Neural progenitor cell (in vitro differentiated cells): ENCODE measurements around the gene PHACTR2. TPM values are rescaled to one million over a fixed set of nuclear protein-coding genes. Genes with fewer than 3 reads are reported as not detected.

Source experiments
- DNase-seq: peaks from one replicate; pipeline ENCODE4 v3.0.0-alpha.2; 2016; ENCODE audit warnings: low spot score
- H2AFZ ChIP-seq: fragments of 200-600 bp; sonication (generic); replicated peaks from 2 replicates; pipeline ENCODE4 v1.6.1; 2016; ENCODE audit warnings: antibody characterized with exemption
- H3F3A ChIP-seq: fragments of 200-600 bp; sonication (generic); 2 replicates; pipeline ENCODE4 v1.6.1; 2016; ENCODE audit warnings: antibody characterized with exemption, low read depth
- H3K27ac ChIP-seq: fragments of 200-600 bp; sonication (generic); 2 replicates; pipeline ENCODE4 v1.5.1; 2016; ENCODE audit warnings: mild to moderate bottlenecking
- H3K27me3 ChIP-seq: fragments of 200-600 bp; sonication (generic); 2 replicates; pipeline ENCODE4 v1.6.1; 2016; ENCODE audit warnings: mild to moderate bottlenecking, moderate library complexity
- H3K36me3 ChIP-seq: fragments of 200-600 bp; sonication (generic); 2 replicates; pipeline ENCODE4 v1.5.1; 2016
- H3K4me1 ChIP-seq: fragments of 200-600 bp; sonication (generic); 2 replicates; pipeline ENCODE4 v1.6.1; 2016; ENCODE audit warnings: mixed run types
- H3K4me2 ChIP-seq: fragments of 200-600 bp; sonication (generic); 2 replicates; pipeline ENCODE4 v1.6.1; 2016
- H3K4me3 ChIP-seq: fragments of 200-600 bp; sonication (generic); 2 replicates; pipeline ENCODE4 v1.5.1; 2016
- H3K79me2 ChIP-seq: fragments of 200-600 bp; sonication (generic); 2 replicates; pipeline ENCODE4 v1.6.1; 2016; ENCODE audit warnings: low read depth
- H3K9ac ChIP-seq: fragments of 200-600 bp; sonication (generic); 2 replicates; pipeline ENCODE4 v1.6.1; 2016
- H3K9me3 ChIP-seq: fragments of 200-600 bp; sonication (generic); 2 replicates; pipeline ENCODE4 v1.5.1; 2016; ENCODE audit warnings: low read depth
- H4K20me1 ChIP-seq: fragments of 200-600 bp; sonication (generic); 2 replicates; pipeline ENCODE4 v1.6.1; 2016; ENCODE audit warnings: low read depth
- H3K27ac Mint-ChIP-seq: 3 replicates; pipeline ENCODE4 v1.8.0; 2021; ENCODE audit warnings: mixed read lengths
- H3K27me3 Mint-ChIP-seq: 2 replicates; pipeline ENCODE4 v1.8.0; 2022; ENCODE audit warnings: low read depth, mild to moderate bottlenecking, inconsistent platforms, moderate library complexity, mixed read lengths; ENCODE audit not compliant: insufficient read depth
- H3K36me3 Mint-ChIP-seq: 3 replicates; pipeline ENCODE4 v1.8.0; 2021; ENCODE audit warnings: mixed read lengths
- H3K4me1 Mint-ChIP-seq: 3 replicates; pipeline ENCODE4 v1.8.0; 2021; ENCODE audit warnings: mixed read lengths
- H3K4me3 Mint-ChIP-seq: 3 replicates; pipeline ENCODE4 v1.8.0; 2021; ENCODE audit warnings: mild to moderate bottlenecking, moderate library complexity, mixed read lengths
- H3K9me3 Mint-ChIP-seq: 3 replicates; pipeline ENCODE4 v1.8.0; 2020; ENCODE audit warnings: mixed read lengths
- EZH2 ChIP-seq: fragments of 200-600 bp; sonication (generic); IDR thresholded peaks from 2 replicates; pipeline ENCODE4 v1.6.1; 2017; ENCODE audit warnings: antibody characterized with exemption, mild to moderate bottlenecking, moderate library complexity
- EZH2phosphoT487 ChIP-seq: fragments of 200-600 bp; sonication (generic); IDR thresholded peaks from 2 replicates; pipeline ENCODE4 v1.6.1; 2017; ENCODE audit warnings: antibody characterized with exemption
- total RNA-seq: library from RNA; depleted of rRNA; stranded (reverse); fragments of >200 nt; gene quantifications from 2 replicates; pipeline ENCODE4 v1.2.3, GENCODE V29; 2015; ENCODE audit warnings: low replicate concordance
- TF ChIP-seq, protein P1 (sequence below): fragments of 200-600 bp; sonication (generic); IDR thresholded peaks from 2 replicates; pipeline ENCODE4 v1.5.1; 2017; ENCODE audit warnings: antibody characterized with exemption, mild to moderate bottlenecking

The PHACTR2 gene
- total RNA-seq, 1 donor from 2014 or later = 45.4 TPM

DNA sequence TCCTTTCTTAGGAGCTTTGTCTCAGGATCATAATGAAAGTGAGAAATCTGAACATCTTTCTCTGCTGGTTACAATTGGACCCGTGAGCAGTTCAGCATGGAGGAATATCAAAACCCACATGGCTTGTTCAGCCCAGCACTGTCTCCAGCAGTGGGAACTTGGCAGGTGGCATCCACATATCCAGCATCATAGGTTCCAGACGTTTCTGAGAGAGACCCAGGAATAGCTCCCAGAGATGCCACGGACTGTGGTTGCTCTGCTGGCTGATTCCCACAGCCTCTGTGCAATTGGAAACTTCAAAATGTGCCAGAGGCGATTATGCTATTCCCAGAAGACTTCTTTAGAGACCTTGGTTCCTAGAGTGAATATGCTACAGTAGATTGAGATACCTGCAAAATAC lies 76.4 kb downstream of the PHACTR2 start:
- no peaks in the 10 kb centered on the region for H3K27me3 Mint-ChIP-seq
- TF ChIP-seq EZH2phosphoT487 = no peak
- TF ChIP-seq EZH2 = no peak
- TF ChIP-seq, protein P1, sequence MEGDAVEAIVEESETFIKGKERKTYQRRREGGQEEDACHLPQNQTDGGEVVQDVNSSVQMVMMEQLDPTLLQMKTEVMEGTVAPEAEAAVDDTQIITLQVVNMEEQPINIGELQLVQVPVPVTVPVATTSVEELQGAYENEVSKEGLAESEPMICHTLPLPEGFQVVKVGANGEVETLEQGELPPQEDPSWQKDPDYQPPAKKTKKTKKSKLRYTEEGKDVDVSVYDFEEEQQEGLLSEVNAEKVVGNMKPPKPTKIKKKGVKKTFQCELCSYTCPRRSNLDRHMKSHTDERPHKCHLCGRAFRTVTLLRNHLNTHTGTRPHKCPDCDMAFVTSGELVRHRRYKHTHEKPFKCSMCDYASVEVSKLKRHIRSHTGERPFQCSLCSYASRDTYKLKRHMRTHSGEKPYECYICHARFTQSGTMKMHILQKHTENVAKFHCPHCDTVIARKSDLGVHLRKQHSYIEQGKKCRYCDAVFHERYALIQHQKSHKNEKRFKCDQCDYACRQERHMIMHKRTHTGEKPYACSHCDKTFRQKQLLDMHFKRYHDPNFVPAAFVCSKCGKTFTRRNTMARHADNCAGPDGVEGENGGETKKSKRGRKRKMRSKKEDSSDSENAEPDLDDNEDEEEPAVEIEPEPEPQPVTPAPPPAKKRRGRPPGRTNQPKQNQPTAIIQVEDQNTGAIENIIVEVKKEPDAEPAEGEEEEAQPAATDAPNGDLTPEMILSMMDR = no peak

DNA sequence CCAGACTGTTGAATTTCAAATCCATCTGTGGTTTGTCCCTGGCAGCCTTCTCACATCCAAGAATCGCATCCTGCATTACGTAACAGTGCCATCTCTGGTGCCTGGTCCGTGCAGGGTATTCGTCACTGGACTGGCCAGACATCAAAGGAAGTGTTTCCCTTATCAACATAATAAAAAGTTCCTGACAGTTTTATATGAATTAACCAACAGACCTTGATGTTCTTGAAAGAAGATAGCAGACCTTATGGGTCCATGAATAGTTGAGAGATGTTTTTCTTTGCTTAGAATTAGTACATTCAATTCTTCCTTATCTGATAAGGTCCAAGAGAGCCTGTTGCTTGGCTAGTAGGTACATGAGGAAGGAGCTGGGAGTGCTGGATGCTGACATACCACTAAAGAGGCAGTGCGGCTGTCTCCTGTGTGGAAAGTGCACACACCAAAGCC lies 77.6 kb downstream of the PHACTR2 start:
- H3K9ac ChIP-seq = no peak overlapping the region
- no peak overlapping the region for H3K4me2 ChIP-seq
- H3K4me3 Mint-ChIP-seq = no peak overlapping the region
- no peak overlapping the region for H2AFZ ChIP-seq
- no peak overlapping the region for H3K4me3 ChIP-seq
- H3K79me2 ChIP-seq = no peaks in the 10 kb centered on the region
- no peaks in the 10 kb centered on the region for H3K9me3 ChIP-seq
- no peak for TF ChIP-seq EZH2phosphoT487
- no peak for TF ChIP-seq EZH2
- TF ChIP-seq, protein P1 = no peak
- H3K27me3 ChIP-seq = no peaks in the 10 kb centered on the region
- H3K27me3 Mint-ChIP-seq = no peaks in the 10 kb centered on the region
- no peak for DNase-seq
- peaks cover 7% of the 10 kb centered on the region for H3K36me3 Mint-ChIP-seq
- H3K4me1 Mint-ChIP-seq = peaks cover 17% of the 10 kb centered on the region
- H3K36me3 ChIP-seq = no peaks in the 10 kb centered on the region
- peaks cover 4% of the 10 kb centered on the region for H3F3A ChIP-seq
- H4K20me1 ChIP-seq = no peaks in the 10 kb centered on the region
- H3K27ac ChIP-seq = no peak overlapping the region
- H3K9me3 Mint-ChIP-seq = no peaks in the 10 kb centered on the region
- no peak overlapping the region for H3K27ac Mint-ChIP-seq
- no peaks in the 10 kb centered on the region for H3K4me1 ChIP-seq

More for the DNA sequence above, 76.4 kb downstream of the PHACTR2 start:
- no peak for DNase-seq
- H3K79me2 ChIP-seq = no peaks in the 10 kb centered on the region
- no peak overlapping the region for H3K4me3 ChIP-seq
- peaks cover 7% of the 10 kb centered on the region for H3K36me3 Mint-ChIP-seq
- H3K27ac ChIP-seq = no peak overlapping the region
- H3K9ac ChIP-seq = no peak overlapping the region
- no peaks in the 10 kb centered on the region for H3K27me3 ChIP-seq
- H3F3A ChIP-seq = peaks cover 4% of the 10 kb centered on the region
- H2AFZ ChIP-seq = no peak overlapping the region
- peaks cover 19% of the 10 kb centered on the region for H3K4me1 Mint-ChIP-seq
- no peak overlapping the region for H3K27ac Mint-ChIP-seq
- H3K4me2 ChIP-seq = no peak overlapping the region
- H3K4me1 ChIP-seq = peaks cover 4% of the 10 kb centered on the region
- no peaks in the 10 kb centered on the region for H3K9me3 Mint-ChIP-seq
- H3K36me3 ChIP-seq = no peaks in the 10 kb centered on the region
- H3K4me3 Mint-ChIP-seq = no peak overlapping the region
- no peaks in the 10 kb centered on the region for H4K20me1 ChIP-seq
- no peaks in the 10 kb centered on the region for H3K9me3 ChIP-seq

DNA sequence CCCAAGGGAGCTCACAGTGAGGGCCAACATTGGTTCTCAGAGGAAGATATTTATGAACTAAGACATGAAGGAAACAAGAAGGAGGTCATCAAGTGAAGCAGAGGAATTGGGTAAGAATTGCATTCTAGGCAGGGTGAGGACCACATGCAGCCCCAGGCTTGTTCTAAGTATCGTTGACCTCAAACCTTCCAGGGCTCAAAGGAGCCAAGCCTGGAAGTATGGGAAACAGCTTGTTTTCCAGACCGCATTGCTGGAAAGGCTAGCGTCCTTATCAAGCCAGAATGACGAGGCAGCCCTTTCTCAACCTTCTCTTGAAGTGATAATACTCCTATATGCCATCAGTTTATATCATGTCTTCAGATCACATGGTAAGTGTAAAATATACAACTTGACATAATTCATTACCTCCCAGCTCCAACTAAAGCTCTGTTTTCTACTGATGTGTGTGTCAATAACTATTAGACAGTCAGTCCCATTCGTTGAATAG lies 79.6 kb downstream of the PHACTR2 start:
- H3K27ac Mint-ChIP-seq = no peak overlapping the region
- no peak for TF ChIP-seq EZH2phosphoT487
- TF ChIP-seq, protein P1 = no peak
- TF ChIP-seq EZH2 = no peak

More for the DNA sequence above, 79.6 kb downstream of the PHACTR2 start:
- Histone ChIP-seq H3K27me3 (no peaks in the 10 kb centered on the region), H3K27ac (no peak overlapping the region), H3K79me2 (no peaks in the 10 kb centered on the region), H4K20me1 (no peaks in the 10 kb centered on the region), H3F3A (no peaks in the 10 kb centered on the region), H3K4me1 (no peaks in the 10 kb centered on the region), H3K9ac (no peak overlapping the region), H3K4me2 (no peak overlapping the region), H3K4me3 (no peak overlapping the region), H3K36me3 (no peaks in the 10 kb centered on the region), H3K9me3 (no peaks in the 10 kb centered on the region), H2AFZ (no peak overlapping the region)
- no peaks in the 10 kb centered on the region for H3K9me3 Mint-ChIP-seq
- H3K4me3 Mint-ChIP-seq = no peak overlapping the region
- no peak for DNase-seq
- peaks cover 4% of the 10 kb centered on the region for H3K27me3 Mint-ChIP-seq
- H3K4me1 Mint-ChIP-seq = peaks cover 2% of the 10 kb centered on the region
- H3K36me3 Mint-ChIP-seq = peaks cover 14% of the 10 kb centered on the region
